Osteocyte (in vitro differentiated cells): Measurements from ENCODE around the gene CALHM6. TPM values are rescaled to one million over a fixed set of nuclear protein-coding genes. Genes with fewer than 3 reads are reported as not detected.
"Not testable (repeated sequence)": the region's sequence is repeated elsewhere in the genome, so short reads cannot be mapped to it uniquely, and the experiment has no call there.

Experiments
- DNase-seq: peaks from one replicate; pipeline ENCODE4 v3.0.0; 2021; ENCODE audit warnings: mixed read lengths; ENCODE audit not compliant: unreplicated experiment; ENCODE audit errors: extremely low spot score
- H3K27ac Mint-ChIP-seq: one replicate; pipeline ENCODE4 v1.8.0; 2021; ENCODE audit warnings: mild to moderate bottlenecking, mixed read lengths; ENCODE audit not compliant: unreplicated experiment
- H3K27me3 Mint-ChIP-seq: one replicate; pipeline ENCODE4 v1.8.0; 2021; ENCODE audit warnings: mixed read lengths; ENCODE audit not compliant: unreplicated experiment
- H3K36me3 Mint-ChIP-seq: one replicate; pipeline ENCODE4 v1.8.0; 2021; ENCODE audit warnings: mixed read lengths; ENCODE audit not compliant: unreplicated experiment
- H3K4me1 Mint-ChIP-seq: one replicate; pipeline ENCODE4 v1.8.0; 2021; ENCODE audit warnings: mixed read lengths; ENCODE audit not compliant: unreplicated experiment
- H3K4me3 Mint-ChIP-seq: one replicate; pipeline ENCODE4 v1.8.0; 2021; ENCODE audit warnings: mild to moderate bottlenecking, moderate library complexity, mixed read lengths; ENCODE audit not compliant: unreplicated experiment
- H3K9me3 Mint-ChIP-seq: one replicate; pipeline ENCODE4 v1.8.0; 2021; ENCODE audit warnings: mixed read lengths; ENCODE audit not compliant: unreplicated experiment
- total RNA-seq: library from RNA; stranded (reverse); gene quantifications from 2 replicates; pipeline ENCODE4 v1.2.1, GENCODE V29; 2021
- TF ChIP-seq, protein P1 (sequence below): fragments of 200-600 bp; sonication (generic); IDR thresholded peaks from 2 replicates; pipeline ENCODE4 v1.5.0; 2021; ENCODE audit warnings: antibody characterized with exemption, mild to moderate bottlenecking, moderate library complexity

The CALHM6 gene
- total RNA-seq, 1 donor from 2014 or later = 0.94 TPM

DNA sequence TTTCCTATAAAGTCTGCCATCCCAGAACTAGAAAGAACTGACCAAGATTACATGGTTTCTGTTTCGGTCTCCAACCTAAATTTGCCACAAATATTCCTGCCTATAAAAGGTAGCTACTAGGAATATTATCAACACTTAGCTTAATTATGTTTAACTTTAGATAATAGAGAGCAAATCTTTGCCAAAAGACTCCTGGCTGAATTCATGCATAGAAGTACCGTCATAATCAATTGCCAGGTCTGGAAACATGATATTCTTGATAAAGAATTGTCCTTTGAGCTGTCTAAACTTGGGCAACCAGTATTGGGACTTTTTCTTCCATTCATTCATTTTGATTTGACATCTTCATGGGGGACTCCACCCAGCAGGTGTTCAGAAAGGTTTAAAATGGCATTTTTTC, 22.4 kb downstream of the CALHM6 start:
- no peak for DNase-seq
- Mint-ChIP-seq H3K27ac (no peak overlapping the region), H3K4me3 (no peak overlapping the region), H3K9me3 (no peaks in the 10 kb centered on the region), H3K36me3 (no peaks in the 10 kb centered on the region), H3K27me3 (peaks cover 7% of the 10 kb centered on the region), H3K4me1 (peaks cover 8% of the 10 kb centered on the region)
- TF ChIP-seq, protein P1, sequence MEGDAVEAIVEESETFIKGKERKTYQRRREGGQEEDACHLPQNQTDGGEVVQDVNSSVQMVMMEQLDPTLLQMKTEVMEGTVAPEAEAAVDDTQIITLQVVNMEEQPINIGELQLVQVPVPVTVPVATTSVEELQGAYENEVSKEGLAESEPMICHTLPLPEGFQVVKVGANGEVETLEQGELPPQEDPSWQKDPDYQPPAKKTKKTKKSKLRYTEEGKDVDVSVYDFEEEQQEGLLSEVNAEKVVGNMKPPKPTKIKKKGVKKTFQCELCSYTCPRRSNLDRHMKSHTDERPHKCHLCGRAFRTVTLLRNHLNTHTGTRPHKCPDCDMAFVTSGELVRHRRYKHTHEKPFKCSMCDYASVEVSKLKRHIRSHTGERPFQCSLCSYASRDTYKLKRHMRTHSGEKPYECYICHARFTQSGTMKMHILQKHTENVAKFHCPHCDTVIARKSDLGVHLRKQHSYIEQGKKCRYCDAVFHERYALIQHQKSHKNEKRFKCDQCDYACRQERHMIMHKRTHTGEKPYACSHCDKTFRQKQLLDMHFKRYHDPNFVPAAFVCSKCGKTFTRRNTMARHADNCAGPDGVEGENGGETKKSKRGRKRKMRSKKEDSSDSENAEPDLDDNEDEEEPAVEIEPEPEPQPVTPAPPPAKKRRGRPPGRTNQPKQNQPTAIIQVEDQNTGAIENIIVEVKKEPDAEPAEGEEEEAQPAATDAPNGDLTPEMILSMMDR = no peak

DNA sequence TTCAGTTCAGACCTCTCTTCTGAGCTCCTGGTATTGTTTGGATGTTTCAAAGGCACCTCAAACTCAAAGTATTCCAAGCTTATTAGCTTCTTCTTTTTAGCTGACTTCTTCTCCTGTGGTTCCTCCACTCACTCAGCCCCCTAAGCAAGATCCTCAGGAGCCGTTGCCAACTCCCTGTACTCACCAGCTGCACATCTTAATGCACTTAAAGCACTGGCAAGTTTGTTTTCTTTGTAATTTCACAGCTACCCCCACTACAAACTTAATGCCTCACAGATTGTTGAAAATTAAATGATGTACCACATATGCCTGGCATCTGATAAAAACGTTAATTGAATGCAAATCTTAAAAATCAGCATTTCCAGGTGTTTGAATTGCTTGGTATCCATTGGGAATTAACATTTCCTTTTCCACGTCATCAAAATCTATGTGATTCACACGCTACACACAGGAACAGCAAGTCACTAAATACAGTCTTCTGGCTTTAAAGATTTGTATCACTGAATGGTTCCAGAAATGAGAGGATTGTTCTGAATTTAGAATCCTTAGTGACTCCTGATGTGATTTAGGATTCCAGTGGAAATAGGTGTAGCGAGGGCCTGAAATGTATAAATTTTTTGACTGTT, 24.5 kb downstream of the CALHM6 start:
- Mint-ChIP-seq H3K4me3 (no peak overlapping the region), H3K9me3 (peaks cover 7% of the 10 kb centered on the region), H3K27me3 (peaks cover 8% of the 10 kb centered on the region), H3K36me3 (peaks cover 2% of the 10 kb centered on the region), H3K4me1 (peaks cover 8% of the 10 kb centered on the region), H3K27ac (no peak overlapping the region)
- DNase-seq = no peak
- TF ChIP-seq, protein P1 = no peak

DNA sequence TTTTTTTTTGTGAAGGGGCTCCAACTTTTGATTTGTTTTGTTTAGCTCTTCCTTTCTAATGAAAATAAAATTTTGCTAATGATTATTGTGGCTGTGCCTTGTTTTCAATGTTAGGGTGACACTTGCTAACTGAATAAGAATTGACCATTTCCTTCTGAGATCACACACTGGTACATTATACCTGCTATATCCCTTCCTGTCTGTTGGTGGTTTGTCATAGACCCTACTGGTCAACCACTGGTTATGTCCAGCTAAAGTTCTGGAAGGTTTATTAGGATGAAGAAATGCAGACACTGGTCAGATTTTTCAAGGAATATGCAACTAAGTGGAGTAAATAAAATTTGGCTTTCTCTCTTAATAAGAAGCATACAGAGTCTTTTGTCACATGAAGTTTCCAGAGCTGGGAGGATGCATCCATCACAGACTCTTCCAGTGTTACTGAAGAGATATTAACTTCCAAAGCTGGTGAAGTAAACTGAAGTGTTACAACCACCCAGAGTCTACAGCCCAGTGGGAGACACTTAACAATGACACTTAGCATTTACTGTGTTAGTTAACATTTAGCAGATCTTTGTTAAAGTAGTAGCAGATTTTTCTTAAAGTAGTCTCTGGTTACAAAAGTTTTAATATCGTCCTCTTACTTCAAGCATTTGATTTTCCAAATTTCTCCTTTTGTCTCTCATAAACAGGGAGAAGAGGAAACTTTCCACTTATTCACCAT, 30.6 kb downstream of the CALHM6 start:
- H3K4me3 Mint-ChIP-seq = no peak overlapping the region
- DNase-seq = no peak
- no peak overlapping the region for H3K27ac Mint-ChIP-seq
- no peaks in the 10 kb centered on the region for H3K4me1 Mint-ChIP-seq
- H3K27me3 Mint-ChIP-seq = peaks cover 2% of the 10 kb centered on the region
- H3K36me3 Mint-ChIP-seq = peaks cover 2% of the 10 kb centered on the region
- H3K9me3 Mint-ChIP-seq = peaks cover 16% of the 10 kb centered on the region
- TF ChIP-seq, protein P1 = no peak

DNA sequence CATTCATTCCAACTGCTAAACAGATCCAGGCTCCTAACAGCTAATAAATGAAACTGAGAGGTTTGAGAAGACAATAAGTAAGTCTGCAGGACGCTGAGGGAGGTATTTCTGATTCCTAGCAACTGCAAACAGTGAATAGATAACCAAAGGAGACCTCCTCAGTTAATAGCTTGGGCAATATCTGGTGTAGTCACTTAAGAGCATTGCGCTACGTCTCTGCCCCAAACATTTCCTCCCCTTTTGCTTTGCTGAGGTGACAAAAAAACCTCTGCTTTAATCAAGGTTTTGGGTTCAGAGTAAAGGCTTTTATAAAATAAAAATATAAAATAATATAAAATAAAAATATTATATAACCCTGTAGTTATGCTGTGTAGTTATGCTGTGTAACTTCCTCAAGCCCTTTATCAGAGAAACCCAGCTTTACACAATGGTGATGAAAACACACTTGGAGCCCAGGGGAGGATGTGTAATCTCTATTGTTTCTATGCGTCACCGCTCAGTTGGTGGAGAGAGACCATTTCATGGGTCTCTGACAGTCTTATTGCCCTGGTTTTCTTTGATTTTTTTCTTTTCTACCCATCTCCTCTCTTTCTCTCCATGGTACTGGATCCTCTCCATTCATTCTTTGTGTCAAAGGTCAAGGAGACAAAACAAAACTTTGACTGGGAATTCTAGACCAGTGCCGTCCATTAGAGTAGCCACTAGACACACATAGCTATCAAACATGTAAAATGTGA, 31.3 kb downstream of the CALHM6 start:
- TF ChIP-seq, protein P1 = no peak
- H3K36me3 Mint-ChIP-seq = peaks cover 2% of the 10 kb centered on the region
- peaks cover 16% of the 10 kb centered on the region for H3K9me3 Mint-ChIP-seq
- no peak for DNase-seq
- H3K4me1 Mint-ChIP-seq = no peaks in the 10 kb centered on the region
- no peak overlapping the region for H3K4me3 Mint-ChIP-seq
- peaks cover 2% of the 10 kb centered on the region for H3K27me3 Mint-ChIP-seq
- H3K27ac Mint-ChIP-seq = no peak overlapping the region

DNA sequence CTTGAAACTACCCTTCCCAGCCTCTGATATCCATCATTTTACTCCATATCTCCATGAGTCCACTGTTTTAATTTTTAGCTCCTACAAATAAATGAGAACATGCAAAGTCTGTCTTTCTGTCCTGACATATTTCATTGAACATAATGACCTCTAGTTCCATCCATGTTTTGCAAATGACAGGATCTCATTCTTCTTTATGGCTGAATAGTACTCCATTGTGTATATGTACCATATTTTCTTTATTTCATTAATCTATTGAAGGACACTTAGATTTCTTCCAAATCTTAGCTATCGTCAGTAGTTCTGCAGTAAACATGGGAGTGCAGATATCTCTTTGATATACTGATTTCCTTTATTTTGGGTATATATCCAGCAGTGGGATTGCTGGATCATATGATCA, 34.0 kb downstream of the CALHM6 start:
- H3K36me3 Mint-ChIP-seq, DNase-seq, H3K4me3 Mint-ChIP-seq, H3K27ac Mint-ChIP-seq, H3K4me1 Mint-ChIP-seq, H3K27me3 Mint-ChIP-seq: not testable (repeated sequence)
- H3K9me3 Mint-ChIP-seq = peaks cover 14% of the 10 kb centered on the region
